ENCODE results near the gene SORD.
"Not testable (repeated sequence)": the region's sequence is repeated elsewhere in the genome, so short reads cannot be mapped to it uniquely, and the experiment has no call there.

The SORD gene

GRCh38 chr15:45001180-45001579 lies 21.8 kb upstream of the SORD start:
- H3K27ac ChIP-seq (ENCODE audit: low read length); H3K36me3 ChIP-seq (ENCODE audit: control insufficient read depth in 1 of 2, insufficient read depth in 2 of 2, low read length in 2 of 2); H3K4me3 ChIP-seq (ENCODE audit: low read depth in 1 of 2, low read length in 2 of 2); H3K4me1 ChIP-seq (ENCODE audit: control insufficient read depth in 1 of 2, insufficient read depth in 2 of 2, low read length in 2 of 2); H3K27me3 ChIP-seq (ENCODE audit: low read depth, low read length); H3K9me3 ChIP-seq (ENCODE audit: control insufficient read depth in 1 of 2, low read length in 2 of 2): not testable (repeated sequence)

- not testable (repeated sequence) for H3K27me3 ChIP-seq (ENCODE audit: low read depth, low read length); H3K4me1 ChIP-seq (ENCODE audit: control insufficient read depth in 1 of 2, insufficient read depth in 2 of 2, low read length in 2 of 2); H3K9me3 ChIP-seq (ENCODE audit: control insufficient read depth in 1 of 2, low read length in 2 of 2); H3K27ac ChIP-seq (ENCODE audit: low read length); H3K4me3 ChIP-seq (ENCODE audit: low read depth in 1 of 2, low read length in 2 of 2); H3K36me3 ChIP-seq (ENCODE audit: control insufficient read depth in 1 of 2, insufficient read depth in 2 of 2, low read length in 2 of 2)
These were observed 19.1 kb upstream of the SORD start for GRCh38 chr15:45003731-45004410.

- H3K9me3 ChIP-seq (ENCODE audit: control insufficient read depth in 1 of 2, low read length in 2 of 2); H3K4me1 ChIP-seq (ENCODE audit: control insufficient read depth in 1 of 2, insufficient read depth in 2 of 2, low read length in 2 of 2); H3K4me3 ChIP-seq (ENCODE audit: low read depth in 1 of 2, low read length in 2 of 2); H3K36me3 ChIP-seq (ENCODE audit: control insufficient read depth in 1 of 2, insufficient read depth in 2 of 2, low read length in 2 of 2); H3K27me3 ChIP-seq (ENCODE audit: low read depth, low read length); H3K27ac ChIP-seq (ENCODE audit: low read length): not testable (repeated sequence)
These were observed 18.3 kb upstream of the SORD start for GRCh38 chr15:45004590-45005175.

GRCh38 chr15:45009046-45009445 lies 13.9 kb upstream of the SORD start:
- H3K9me3 ChIP-seq (ENCODE audit: control insufficient read depth in 1 of 2, low read length in 2 of 2): no peaks in the 10 kb centered on the region
- H3K4me1 ChIP-seq (ENCODE audit: control insufficient read depth in 1 of 2, insufficient read depth in 2 of 2, low read length in 2 of 2): no peaks in the 10 kb centered on the region
- H3K4me3 ChIP-seq (ENCODE audit: low read depth in 1 of 2, low read length in 2 of 2): no peak overlapping the region
- H3K27ac ChIP-seq (ENCODE audit: low read length): no peak overlapping the region
- no peaks in the 10 kb centered on the region for H3K27me3 ChIP-seq (ENCODE audit: low read depth, low read length)
- no peaks in the 10 kb centered on the region for H3K36me3 ChIP-seq (ENCODE audit: control insufficient read depth in 1 of 2, insufficient read depth in 2 of 2, low read length in 2 of 2)

GRCh38 chr15:45015114-45015513 lies 7.9 kb upstream of the SORD start:
- H3K4me1 ChIP-seq (ENCODE audit: control insufficient read depth in 1 of 2, insufficient read depth in 2 of 2, low read length in 2 of 2); H3K9me3 ChIP-seq (ENCODE audit: control insufficient read depth in 1 of 2, low read length in 2 of 2); H3K36me3 ChIP-seq (ENCODE audit: control insufficient read depth in 1 of 2, insufficient read depth in 2 of 2, low read length in 2 of 2); H3K4me3 ChIP-seq (ENCODE audit: low read depth in 1 of 2, low read length in 2 of 2); H3K27ac ChIP-seq (ENCODE audit: low read length); H3K27me3 ChIP-seq (ENCODE audit: low read depth, low read length): not testable (repeated sequence)

GRCh38 chr15:45020222-45020900 lies 2.6 kb upstream of the SORD start:
- H3K27me3 ChIP-seq (ENCODE audit: low read depth, low read length); H3K4me3 ChIP-seq (ENCODE audit: low read depth in 1 of 2, low read length in 2 of 2); H3K27ac ChIP-seq (ENCODE audit: low read length): not testable (repeated sequence)

GRCh38 chr15:45020901-45021259 lies 2.1 kb upstream of the SORD start:
- H3K27ac ChIP-seq (ENCODE audit: low read length); H3K9me3 ChIP-seq (ENCODE audit: control insufficient read depth in 1 of 2, low read length in 2 of 2); H3K4me3 ChIP-seq (ENCODE audit: low read depth in 1 of 2, low read length in 2 of 2); H3K36me3 ChIP-seq (ENCODE audit: control insufficient read depth in 1 of 2, insufficient read depth in 2 of 2, low read length in 2 of 2); H3K27me3 ChIP-seq (ENCODE audit: low read depth, low read length); H3K4me1 ChIP-seq (ENCODE audit: control insufficient read depth in 1 of 2, insufficient read depth in 2 of 2, low read length in 2 of 2): not testable (repeated sequence)

More at GRCh38 chr15:45020222-45020900, 2.6 kb upstream of the SORD start:
- H3K9me3 ChIP-seq (ENCODE audit: control insufficient read depth in 1 of 2, low read length in 2 of 2); H3K4me1 ChIP-seq (ENCODE audit: control insufficient read depth in 1 of 2, insufficient read depth in 2 of 2, low read length in 2 of 2); H3K36me3 ChIP-seq (ENCODE audit: control insufficient read depth in 1 of 2, insufficient read depth in 2 of 2, low read length in 2 of 2): not testable (repeated sequence)

GRCh38 chr15:45021348-45021747 lies 1.6 kb upstream of the SORD start:
- Histone ChIP-seq H3K4me3 (ENCODE audit: low read depth in 1 of 2, low read length in 2 of 2) (no peak overlapping the region), H3K27me3 (ENCODE audit: low read depth, low read length) (no peaks in the 10 kb centered on the region), H3K9me3 (ENCODE audit: control insufficient read depth in 1 of 2, low read length in 2 of 2) (no peaks in the 10 kb centered on the region), H3K27ac (ENCODE audit: low read length) (no peak overlapping the region), H3K4me1 (ENCODE audit: control insufficient read depth in 1 of 2, insufficient read depth in 2 of 2, low read length in 2 of 2) (peaks cover 4 to 8% of the 10 kb centered on the region in 2 donors), H3K36me3 (ENCODE audit: control insufficient read depth in 1 of 2, insufficient read depth in 2 of 2, low read length in 2 of 2) (no peaks in the 10 kb centered on the region)

- no peaks in the 10 kb centered on the region for H3K36me3 ChIP-seq (ENCODE audit: control insufficient read depth in 1 of 2, insufficient read depth in 2 of 2, low read length in 2 of 2)
- H3K9me3 ChIP-seq (ENCODE audit: control insufficient read depth in 1 of 2, low read length in 2 of 2): no peaks in the 10 kb centered on the region
- H3K4me3 ChIP-seq (ENCODE audit: low read depth in 1 of 2, low read length in 2 of 2): peak overlapping the region; percentile 72 to 75
- peak overlapping the region; percentile 31 for H3K27ac ChIP-seq (ENCODE audit: low read length)
- peaks cover 4 to 8% of the 10 kb centered on the region in 2 donors for H3K4me1 ChIP-seq (ENCODE audit: control insufficient read depth in 1 of 2, insufficient read depth in 2 of 2, low read length in 2 of 2)
- H3K27me3 ChIP-seq (ENCODE audit: low read depth, low read length): no peaks in the 10 kb centered on the region
These were observed 747 bp downstream of the SORD start for GRCh38 chr15:45023659-45024225.

GRCh38 chr15:45024649-45025048 lies 1.7 kb downstream of the SORD start:
- not testable (repeated sequence) for H3K4me1 ChIP-seq (ENCODE audit: control insufficient read depth in 1 of 2, insufficient read depth in 2 of 2, low read length in 2 of 2); H3K9me3 ChIP-seq (ENCODE audit: control insufficient read depth in 1 of 2, low read length in 2 of 2); H3K27me3 ChIP-seq (ENCODE audit: low read depth, low read length); H3K4me3 ChIP-seq (ENCODE audit: low read depth in 1 of 2, low read length in 2 of 2); H3K36me3 ChIP-seq (ENCODE audit: control insufficient read depth in 1 of 2, insufficient read depth in 2 of 2, low read length in 2 of 2); H3K27ac ChIP-seq (ENCODE audit: low read length)

GRCh38 chr15:45025627-45026026 lies 2.6 kb downstream of the SORD start:
- not testable (repeated sequence) for H3K4me3 ChIP-seq (ENCODE audit: low read depth in 1 of 2, low read length in 2 of 2); H3K4me1 ChIP-seq (ENCODE audit: control insufficient read depth in 1 of 2, insufficient read depth in 2 of 2, low read length in 2 of 2); H3K36me3 ChIP-seq (ENCODE audit: control insufficient read depth in 1 of 2, insufficient read depth in 2 of 2, low read length in 2 of 2); H3K9me3 ChIP-seq (ENCODE audit: control insufficient read depth in 1 of 2, low read length in 2 of 2); H3K27ac ChIP-seq (ENCODE audit: low read length); H3K27me3 ChIP-seq (ENCODE audit: low read depth, low read length)

All from muscle layer of duodenum (tissue), 2 donors.